HepG2 (cell line): ENCODE data around the gene SMIM13. TPM values are rescaled to one million over a fixed set of nuclear protein-coding genes. Genes with fewer than 3 reads are reported as not detected.

Experiments
- ARID2 ChIP-seq: sonication (generic); formaldehyde crosslinking; IDR thresholded peaks from 2 replicates; pipeline ENCODE4 v1.8.1; 2022; ENCODE audit warnings: mild to moderate bottlenecking, missing genetic modification reagents, borderline replicate concordance
- ARID5B ChIP-seq: IDR thresholded peaks from 2 replicates; pipeline ENCODE4 v1.4.0; 2020; ENCODE audit warnings: mild to moderate bottlenecking, missing genetic modification reagents
- HHEX ChIP-seq: IDR thresholded peaks from 2 replicates; pipeline ENCODE4 v1.6.1; 2016; ENCODE audit warnings: control low read depth
- KIAA2018 ChIP-seq: sonication (generic); formaldehyde crosslinking; IDR thresholded peaks from 2 replicates; pipeline ENCODE4 v1.5.0; 2020; ENCODE audit warnings: mild to moderate bottlenecking, missing genetic modification reagents, borderline replicate concordance
- RBAK ChIP-seq: sonication (generic); formaldehyde crosslinking; IDR thresholded peaks from 2 replicates; pipeline ENCODE4 v1.5.1; 2020; ENCODE audit warnings: mild to moderate bottlenecking, missing genetic modification reagents
- ZBTB42 ChIP-seq: sonication (generic); formaldehyde crosslinking; IDR thresholded peaks from 2 replicates; pipeline ENCODE4 v1.5.0; 2020; ENCODE audit warnings: mild to moderate bottlenecking, missing genetic modification reagents
- ZNF512B ChIP-seq: sonication (generic); formaldehyde crosslinking; IDR thresholded peaks from 2 replicates; pipeline ENCODE4 v1.5.1; 2020; ENCODE audit warnings: missing genetic modification reagents, mild to moderate bottlenecking, borderline replicate concordance
- ZNF580 ChIP-seq: IDR thresholded peaks from 2 replicates; pipeline ENCODE4 v1.6.1; 2016; ENCODE audit warnings: low read depth, borderline replicate concordance
- ZNF589 ChIP-seq: sonication (generic); formaldehyde crosslinking; conservative IDR thresholded peaks from 2 replicates; pipeline ENCODE4 v1.8.0; 2022; ENCODE audit warnings: mild to moderate bottlenecking, moderate library complexity, missing genetic modification reagents
- ZNF746 ChIP-seq: sonication (generic); formaldehyde crosslinking; IDR thresholded peaks from 2 replicates; pipeline ENCODE4 v1.8.0; 2022; ENCODE audit warnings: mild to moderate bottlenecking, missing genetic modification reagents
- ZNF839 ChIP-seq: sonication (generic); formaldehyde crosslinking; IDR thresholded peaks from 2 replicates; pipeline ENCODE4 v1.4.0; 2020; ENCODE audit warnings: missing genetic modification reagents, mild to moderate bottlenecking, borderline replicate concordance
- polyA plus RNA-seq, 8 experiments: library from polyadenylated mRNA; depleted of rRNA in 3 of 8; stranded (reverse) in 7 of 8; unstranded in 1 of 8; fragments of >200 nt; fragmentation: Illumina TruSeq in 4 of 8; extraction: Trizol in 4 of 8; gene quantifications; 2 replicates each; pipeline versions ENCODE4 v1.2.1 to v1.2.3, GENCODE V29; 2011 to 2016; ENCODE audit warnings: low read depth in 4 of 8, missing spikeins in 1 of 8, mixed read lengths in 1 of 8; ENCODE audit not compliant: insufficient read depth in 1 of 8
- total RNA-seq, 5 experiments: library from RNA; depleted of rRNA; stranded (reverse); fragments of >200 nt; fragmentation: Illumina TruSeq; extraction: Trizol; gene quantifications; 2 replicates each; pipeline ENCODE4 v1.2.3, GENCODE V29; 2016; ENCODE audit warnings: low read depth in 1 of 5
- TF ChIP-seq, protein P1 (sequence below): sonication (generic); formaldehyde crosslinking; IDR thresholded peaks from 2 replicates; pipeline ENCODE4 v1.4.0; 2020; ENCODE audit warnings: missing genetic modification reagents

The SMIM13 gene
- total and polyA plus RNA-seq, 2 of the 13 experiments (the other 11 are each of a cell fraction or from before 2014, with no cell fraction given): 2.7 to 10.2 TPM

GRCh38 chr6:11043961-11044711 is 49.5 kb upstream of the SMIM13 start, which contains the start of gene ELOVL2 (continued):
- no peak for TF ChIP-seq ZNF589 (CRISPR knock-in tag)
- TF ChIP-seq KIAA2018 (CRISPR knock-in tag): no peak
- no peak for TF ChIP-seq ZNF580 (CRISPR knock-in tag)
- TF ChIP-seq HHEX (CRISPR knock-in tag): no peak
- TF ChIP-seq, protein P1, sequence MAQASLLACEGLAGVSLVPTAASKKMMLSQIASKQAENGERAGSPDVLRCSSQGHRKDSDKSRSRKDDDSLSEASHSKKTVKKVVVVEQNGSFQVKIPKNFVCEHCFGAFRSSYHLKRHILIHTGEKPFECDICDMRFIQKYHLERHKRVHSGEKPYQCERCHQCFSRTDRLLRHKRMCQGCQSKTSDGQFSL (CRISPR knock-in tag): peak; percentile 70; the same call in 1 of the 2 replicates
- peak; percentile 49; the same call in 1 of the 2 replicates for TF ChIP-seq ARID5B (CRISPR knock-in tag)
- no peak for TF ChIP-seq RBAK (CRISPR knock-in tag)
- no peak for TF ChIP-seq ARID2
- TF ChIP-seq ZNF839: no peak
- TF ChIP-seq ZBTB42: no peak
- no peak for TF ChIP-seq ZNF512B
- 0 out of 2 replicates have a peak, but pooled peaks have one; percentile 3 for TF ChIP-seq ZNF746 (CRISPR knock-in tag)
